NCI-H345 treated with DMSO at 0.1 percent for 48 hours (cell line): ENCODE results near the gene LGALS16.
"Not testable (repeated sequence)": the region's sequence is repeated elsewhere in the genome, so short reads cannot be mapped to it uniquely, and the experiment has no call there.

Source experiments
- DNase-seq: peaks from one replicate; lab custom pipeline; 2025; ENCODE audit not compliant: unreplicated experiment; lab: John Stamatoyannopoulos, UW

Gene LGALS16

DNA sequence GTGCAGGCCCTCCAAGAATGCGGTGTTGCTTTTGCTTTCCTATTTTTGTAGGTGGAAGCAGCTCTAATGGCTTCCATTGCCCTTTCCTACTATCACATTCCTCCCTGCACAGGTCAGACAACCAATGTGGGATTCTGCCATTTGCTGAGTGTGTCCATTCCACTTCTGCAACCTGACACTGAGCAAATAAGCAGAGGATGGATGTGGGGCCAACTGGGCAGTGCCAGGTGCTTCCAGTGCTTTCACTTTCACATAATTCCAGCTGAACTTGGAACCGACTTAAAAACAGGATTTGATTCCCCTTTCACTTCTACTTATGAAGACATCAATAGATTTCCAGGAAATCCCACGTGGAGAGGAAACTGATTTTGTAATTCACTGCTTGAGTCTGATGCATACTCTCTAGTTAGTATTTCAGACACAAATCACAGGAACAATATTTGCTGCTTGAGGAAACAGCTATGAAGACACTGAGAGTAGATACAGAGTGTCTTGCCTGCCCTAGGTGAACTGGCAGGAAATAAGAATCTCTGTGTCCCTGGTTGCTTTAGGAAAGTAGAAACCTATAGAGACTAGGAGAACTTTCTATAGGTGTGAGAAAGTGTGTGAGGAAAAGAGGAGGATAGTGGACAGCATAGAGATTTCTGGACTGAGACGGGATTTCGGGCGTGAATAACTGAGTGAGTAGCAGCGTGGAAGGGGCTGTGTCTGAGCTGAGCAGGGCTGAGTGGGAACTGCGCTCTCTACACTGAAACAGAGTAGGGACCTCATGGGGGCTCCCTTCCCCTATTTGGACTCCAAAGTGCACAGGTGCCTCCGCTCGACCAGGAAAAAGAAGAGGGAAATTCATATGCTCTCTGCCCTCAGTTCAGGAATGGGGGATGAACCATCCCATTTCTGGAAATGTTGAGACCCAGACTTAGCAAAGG, 22.5 kb downstream of the LGALS16 start:
- DNase-seq: no peak

DNA sequence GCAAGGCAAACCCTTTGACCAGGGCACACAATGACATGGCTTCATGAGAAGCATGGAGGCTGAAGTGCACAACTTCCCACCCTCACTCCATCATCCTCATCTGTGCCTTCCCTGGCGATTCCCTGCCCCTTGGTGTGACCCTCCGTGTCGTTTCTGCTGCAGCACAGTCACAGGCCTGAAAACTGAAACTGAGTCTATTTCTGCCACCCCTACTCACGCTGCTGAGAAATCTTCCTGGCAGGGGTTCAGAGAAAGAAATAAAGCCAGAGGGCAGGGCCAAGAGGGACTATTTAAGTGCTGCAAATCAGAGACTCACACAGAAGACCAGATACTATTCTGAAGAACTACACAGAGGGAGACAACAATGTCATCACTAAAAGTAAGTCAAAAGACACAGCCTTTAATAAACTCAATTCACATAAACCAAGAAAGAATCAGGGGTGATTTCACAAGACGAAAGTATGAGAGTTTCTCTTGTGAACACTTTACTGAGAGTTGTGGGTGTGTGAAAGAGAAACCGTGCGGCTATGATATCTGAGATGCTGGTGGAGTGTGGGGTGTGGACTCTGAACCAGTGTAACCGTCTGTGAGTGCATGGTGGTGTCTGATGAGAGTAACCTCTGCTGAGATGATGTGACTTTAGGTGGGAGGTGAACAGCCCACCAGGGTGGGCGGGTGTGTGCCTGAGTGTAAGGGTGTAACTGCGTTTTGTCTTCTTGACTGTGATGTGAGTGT, 23.5 kb downstream of the LGALS16 start:
- no peak for DNase-seq

- no peak for DNase-seq
Observed at GRCh38 chr19:39679791-39680168, 24.1 kb downstream of the LGALS16 start.

DNA sequence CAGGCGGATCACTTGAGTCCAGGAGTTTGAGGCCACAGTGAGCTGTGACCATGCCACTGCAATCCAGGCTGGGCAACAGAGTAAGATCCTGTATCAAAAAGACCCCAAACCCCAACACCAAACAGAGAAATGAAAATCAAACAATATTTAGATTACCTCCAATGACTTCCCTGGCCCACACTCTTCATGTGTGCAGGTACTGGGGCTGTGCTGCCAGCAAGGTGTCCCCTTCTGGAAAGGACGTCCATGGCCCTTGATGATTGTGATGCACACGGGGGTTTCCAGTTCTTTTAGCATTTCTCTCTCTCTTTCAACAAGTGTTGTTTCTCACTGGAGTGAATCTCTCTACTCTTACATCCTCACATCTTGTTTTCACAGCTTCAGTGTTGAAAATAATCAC, 24.9 kb downstream of the LGALS16 start:
- no peak for DNase-seq

GRCh38 chr19:39681416-39681815, 25.7 kb downstream of the LGALS16 start:
- no peak for DNase-seq

DNA sequence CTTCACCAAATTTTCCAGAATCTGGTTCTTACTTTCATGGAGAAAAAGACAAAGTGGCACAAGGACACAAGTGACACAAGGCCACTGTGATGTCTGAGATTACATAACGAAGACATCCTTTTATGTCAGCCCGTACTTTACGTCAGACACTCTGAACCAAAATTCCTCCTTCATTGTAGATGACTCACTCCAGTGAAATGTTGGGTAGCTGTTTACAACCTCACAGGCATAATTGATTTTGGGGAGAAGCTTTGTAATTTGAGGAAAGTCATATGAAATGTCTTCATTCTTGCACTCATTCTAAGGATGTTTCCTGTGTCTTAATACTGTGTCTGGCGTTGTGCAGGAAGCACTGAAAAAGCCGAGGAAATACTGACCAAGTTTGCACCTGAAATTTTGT, 28.6 kb downstream of the LGALS16 start:
- no peak for DNase-seq

GRCh38 chr19:39686739-39687138, 31.0 kb downstream of the LGALS16 start:
- no peak for DNase-seq

DNA sequence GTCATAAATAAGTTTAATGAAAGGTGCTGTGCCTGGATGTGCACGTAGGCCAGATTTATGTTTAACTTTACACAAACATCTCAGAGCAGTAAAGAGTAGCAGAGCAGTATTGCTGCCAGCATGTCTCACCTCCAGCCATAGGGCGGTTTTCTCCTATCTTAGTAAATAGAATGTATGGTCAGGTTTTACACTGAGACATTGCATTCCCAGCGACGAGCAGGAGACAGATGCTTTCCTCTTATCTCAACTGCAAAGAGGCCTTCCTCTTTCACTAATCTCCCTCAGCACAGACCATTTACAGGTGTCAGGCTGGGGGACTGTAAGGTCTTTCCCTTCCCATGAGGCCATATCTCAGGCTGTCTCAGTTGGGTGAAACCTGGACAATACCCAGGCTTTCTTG, 32.9 kb downstream of the LGALS16 start:
- DNase-seq: not testable (repeated sequence)

DNA sequence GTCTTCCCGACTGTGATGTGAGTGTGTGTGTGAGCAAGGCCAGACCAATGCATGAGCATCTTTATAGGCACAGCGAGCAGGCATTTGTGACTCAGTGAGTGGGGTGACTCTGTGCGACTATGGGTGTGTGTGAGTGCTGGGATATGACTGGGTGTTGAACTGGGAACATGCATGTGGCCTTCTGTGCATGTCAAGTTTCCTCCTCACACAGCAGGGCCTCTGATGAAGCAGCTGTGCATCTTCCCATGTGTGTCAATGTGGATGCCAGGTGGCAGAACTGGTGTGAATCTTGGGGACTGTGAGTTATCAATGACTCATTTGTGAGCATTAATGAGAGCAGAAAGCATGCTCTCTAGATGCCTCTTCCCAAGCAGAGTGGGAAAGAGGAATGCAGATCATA, 36.5 kb downstream of the LGALS16 start:
- DNase-seq: no peak

DNA sequence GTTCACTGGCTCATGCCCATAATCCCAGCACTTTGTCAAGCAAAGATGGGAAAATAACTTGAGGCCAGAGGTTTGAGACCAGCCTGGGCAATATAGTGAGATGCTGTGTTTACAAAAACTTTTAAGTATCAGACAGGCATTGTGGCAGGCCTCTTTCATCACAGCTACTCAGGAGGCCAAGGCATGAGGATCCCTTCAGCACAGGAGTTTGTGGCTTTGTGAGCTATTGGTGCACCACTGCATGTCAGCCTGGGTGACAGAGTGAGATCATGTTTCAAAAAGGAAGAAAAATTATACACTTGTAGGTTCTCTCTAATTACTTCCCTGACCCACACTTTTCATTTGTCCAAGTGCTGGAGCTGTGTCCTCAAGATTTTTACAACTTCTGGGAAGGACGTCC, 37.1 kb downstream of the LGALS16 start:
- no peak for DNase-seq

GRCh38 chr19:39695759-39696158, 40.0 kb downstream of the LGALS16 start:
- DNase-seq: no peak

- DNase-seq: no peak
Observed at GRCh38 chr19:39696387-39696786, 40.7 kb downstream of the LGALS16 start.

DNA sequence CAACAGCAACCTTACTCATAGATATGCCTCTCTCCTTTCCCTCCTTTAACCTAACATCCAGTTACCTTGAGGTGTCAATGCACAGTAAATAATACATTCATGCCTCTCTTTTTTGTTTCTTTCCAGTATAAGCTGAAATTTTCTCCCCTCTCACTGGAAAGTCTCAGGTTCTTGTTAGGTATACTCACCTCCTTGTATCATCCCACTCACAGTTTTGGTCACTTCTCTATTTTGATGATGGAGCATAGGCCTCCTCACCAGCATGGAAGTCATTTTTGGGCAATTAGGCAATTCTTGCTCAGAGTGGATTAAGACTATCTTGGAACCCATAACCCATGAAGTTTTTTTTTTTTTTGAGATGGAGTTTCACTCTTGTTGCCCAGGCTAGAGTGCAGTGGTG, 42.8 kb downstream of the LGALS16 start:
- no peak for DNase-seq

- DNase-seq: no peak
Observed at GRCh38 chr19:39701291-39701690, 45.6 kb downstream of the LGALS16 start.

GRCh38 chr19:39704181-39705044, 48.7 kb downstream of the LGALS16 start, which contains the start of gene LGALS14:
Gene LGALS14, plus strand, starts transcription at chr19:39704481. Its CDS starts 48 bp downstream, at chr19:39704529.
- DNase-seq: peak; percentile 46

- no peak for DNase-seq
Observed at GRCh38 chr19:39705578-39706188, 50.0 kb downstream of the LGALS16 start.

GRCh38 chr19:39708594-39708993, 52.9 kb downstream of the LGALS16 start:
- no peak for DNase-seq

DNA sequence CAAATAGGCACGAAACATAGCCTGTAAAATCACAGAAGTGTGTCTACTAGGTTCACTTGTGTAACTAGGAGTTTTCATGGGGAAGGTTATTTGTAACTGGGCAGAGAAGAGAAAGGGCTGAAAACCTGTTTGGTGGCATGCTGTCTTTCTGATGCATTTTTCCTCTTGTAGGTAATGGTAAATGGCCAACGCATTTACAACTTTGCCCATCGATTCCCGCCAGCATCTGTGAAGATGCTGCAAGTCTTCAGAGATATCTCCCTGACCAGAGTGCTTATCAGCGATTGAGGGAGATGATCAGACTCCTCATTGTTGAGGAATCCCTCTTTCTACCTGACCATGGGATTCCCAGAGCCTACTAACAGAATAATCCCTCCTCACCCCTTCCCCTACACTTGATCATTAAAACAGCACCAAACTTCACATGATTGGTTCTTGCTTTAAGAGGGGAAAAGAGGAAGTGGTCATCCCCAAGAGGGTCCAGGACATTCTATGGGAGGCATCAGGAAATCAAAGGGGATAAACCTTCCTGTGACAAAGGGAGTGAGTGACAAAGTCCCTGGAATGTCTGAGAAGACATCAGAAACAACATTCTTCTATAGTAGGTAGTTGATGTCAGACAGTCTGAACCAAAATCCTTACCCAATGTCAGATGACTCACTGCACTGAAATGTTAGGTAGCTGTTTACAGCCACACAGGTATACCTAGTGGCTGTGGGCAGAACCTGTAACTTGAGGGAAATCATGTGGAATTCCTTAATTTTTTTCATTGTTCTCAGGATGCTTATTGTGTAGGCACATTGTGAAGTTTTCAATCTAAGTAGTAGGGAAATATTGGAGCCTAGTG, 53.5 kb downstream of the LGALS16 start:
- DNase-seq: no peak
